H1 (cell line): ENCODE measurements around the gene CCSAP.

Experiments
- BCL11A ChIP-seq, 2 experiments: IDR thresholded peaks; one replicate each; pipeline ENCODE4 v1.6.1; 2011; ENCODE audit warnings: low read depth in 2 of 2, low read length in 2 of 2, mild to moderate bottlenecking in 2 of 2
- BRCA1 ChIP-seq: IDR thresholded peaks from 2 replicates; pipeline ENCODE4 v1.6.1; 2012; ENCODE audit warnings: low read depth, low read length, improper control_type of control experiment
- CBX5 ChIP-seq: fragments of 300-800, 300-1000 bp; sonication (generic); IDR thresholded peaks from 2 replicates; pipeline ENCODE4 v1.7.1; 2016; ENCODE audit warnings: antibody characterized with exemption, low read length, low read depth
- CREB1 ChIP-seq: IDR thresholded peaks from 2 replicates; pipeline ENCODE4 v1.6.1; 2012; ENCODE audit warnings: inconsistent platforms
- EGR1 ChIP-seq: IDR thresholded peaks from 2 replicates; pipeline ENCODE4 v1.6.1; 2011; ENCODE audit warnings: low read depth, low read length, borderline replicate concordance
- HDAC2 ChIP-seq, 2 experiments: fragments of 300-600 bp in 1 of 2; sonication (generic) in 1 of 2; IDR thresholded peaks; 2 replicates each; pipeline ENCODE4 v1.6.1; 2011 to 2012; ENCODE audit warnings: low read depth in 2 of 2, low read length in 2 of 2, mild to moderate bottlenecking in 2 of 2, moderate library complexity in 2 of 2, borderline replicate concordance in 1 of 2, inconsistent platforms in 1 of 2
- MAFK ChIP-seq: IDR thresholded peaks from 2 replicates; pipeline ENCODE4 v1.6.1; 2012; ENCODE audit warnings: low read depth, mild to moderate bottlenecking, improper control_type of control experiment, low read length
- MAX ChIP-seq: IDR thresholded peaks from 2 replicates; pipeline ENCODE4 v1.6.1; 2012; ENCODE audit warnings: inconsistent platforms
- POLR2A ChIP-seq, 2 experiments: IDR thresholded peaks; 1 replicate in 1 of 2; 2 replicates in 1 of 2; pipeline ENCODE4 v1.6.1; 2011; ENCODE audit warnings: low read depth in 2 of 2, low read length in 2 of 2, mild to moderate bottlenecking in 2 of 2; ENCODE audit errors: control extremely low read depth in 1 of 2
- TAF1 ChIP-seq: IDR thresholded peaks from 2 replicates; pipeline ENCODE4 v1.6.1; 2011; ENCODE audit warnings: mild to moderate bottlenecking, low read depth, low read length
- TAF7 ChIP-seq: optimal IDR thresholded peaks from 2 replicates; pipeline ENCODE3; 2011; ENCODE audit warnings: low read depth, mild to moderate bottlenecking, inconsistent platforms, low read length, moderate library complexity, borderline replicate concordance
- TBP ChIP-seq: IDR thresholded peaks from 2 replicates; pipeline ENCODE4 v1.6.1; 2011; ENCODE audit warnings: low read depth, low read length, improper control_type of control experiment
- TF ChIP-seq, protein P1 (sequence below), 3 experiments: IDR thresholded peaks; 1 replicate in 2 of 3; 2 replicates in 1 of 3; pipeline versions ENCODE4 v1.5.1 to v1.6.1; 2011; ENCODE audit warnings: low read length in 3 of 3, mild to moderate bottlenecking in 3 of 3, inconsistent platforms in 2 of 3, low read depth in 1 of 3, moderate library complexity in 1 of 3; ENCODE audit not compliant: insufficient read depth in 1 of 3; ENCODE audit errors: control extremely low read depth in 1 of 3

- no peak for TF ChIP-seq MAFK
- no peak for TF ChIP-seq MAX
- no peak for TF ChIP-seq CREB1
- TF ChIP-seq TAF1 = no peak
- no peak for TF ChIP-seq BCL11A (IDR thresholded peaks at IDR 0.05; ENCODE audit: low read depth in 2 of 2, low read length in 2 of 2)
- no peak for TF ChIP-seq CBX5
- TF ChIP-seq, protein P1, sequence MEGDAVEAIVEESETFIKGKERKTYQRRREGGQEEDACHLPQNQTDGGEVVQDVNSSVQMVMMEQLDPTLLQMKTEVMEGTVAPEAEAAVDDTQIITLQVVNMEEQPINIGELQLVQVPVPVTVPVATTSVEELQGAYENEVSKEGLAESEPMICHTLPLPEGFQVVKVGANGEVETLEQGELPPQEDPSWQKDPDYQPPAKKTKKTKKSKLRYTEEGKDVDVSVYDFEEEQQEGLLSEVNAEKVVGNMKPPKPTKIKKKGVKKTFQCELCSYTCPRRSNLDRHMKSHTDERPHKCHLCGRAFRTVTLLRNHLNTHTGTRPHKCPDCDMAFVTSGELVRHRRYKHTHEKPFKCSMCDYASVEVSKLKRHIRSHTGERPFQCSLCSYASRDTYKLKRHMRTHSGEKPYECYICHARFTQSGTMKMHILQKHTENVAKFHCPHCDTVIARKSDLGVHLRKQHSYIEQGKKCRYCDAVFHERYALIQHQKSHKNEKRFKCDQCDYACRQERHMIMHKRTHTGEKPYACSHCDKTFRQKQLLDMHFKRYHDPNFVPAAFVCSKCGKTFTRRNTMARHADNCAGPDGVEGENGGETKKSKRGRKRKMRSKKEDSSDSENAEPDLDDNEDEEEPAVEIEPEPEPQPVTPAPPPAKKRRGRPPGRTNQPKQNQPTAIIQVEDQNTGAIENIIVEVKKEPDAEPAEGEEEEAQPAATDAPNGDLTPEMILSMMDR (IDR thresholded peaks at IDR 0.05; ENCODE audit: control extremely low read depth in 1 of 3, insufficient read depth in 1 of 3, low read depth in 1 of 3, low read length in 3 of 3) = no peak
- TF ChIP-seq EGR1 = no peak
- no peak for TF ChIP-seq TBP
- no peak for TF ChIP-seq HDAC2 (IDR thresholded peaks at IDR 0.05; ENCODE audit: borderline replicate concordance in 1 of 2, low read depth in 2 of 2, low read length in 2 of 2)
- no peak for TF ChIP-seq POLR2A (IDR thresholded peaks at IDR 0.05; ENCODE audit: control extremely low read depth in 1 of 2, low read depth in 2 of 2, low read length in 2 of 2)
- TF ChIP-seq TAF7 = no peak
- no peak for TF ChIP-seq BRCA1
Observed at GRCh38 chr1:229282295-229282823, 60.5 kb downstream of the CCSAP start.
